K562 (cell line): ENCODE data around the gene COP1. TPM values are rescaled to one million over a fixed set of nuclear protein-coding genes. Genes with fewer than 3 reads are reported as not detected.

Source experiments
- ATAC-seq: fragments of 200-7000 bp; cut with Tn5 transposase; 3 replicates; pipeline ENCODE4 v1.9.1; 2020; ENCODE audit warnings: moderate library complexity
- BruUV-seq: library from RNA; stranded (reverse); fragments of 400-500 nt; replicated peaks from 2 replicates; lab custom pipeline; 2021; lab: Mats Ljungman, UMichigan
- CTCF ChIA-PET: fragments of 300-600 bp; formaldehyde crosslinking; extraction: SDS; loops from one replicate; lab custom pipeline; 2021; ENCODE audit warnings: low intra/inter-chr PET ratio; lab: Yijun Ruan, JAX
- POLR2A ChIA-PET: fragments of 300-600, 350-650 bp; sonication (Branson Sonifier 250); formaldehyde crosslinking; extraction: SDS; loops from one replicate; lab custom pipeline; 2021; ENCODE audit warnings: antibody characterized with exemption, inconsistent platforms; lab: Yijun Ruan, JAX
- DNase-seq, 4 experiments: peaks; one replicate each; pipeline versions ENCODE4 v3.0.0 to v3.0.0-alpha.2; 2011 to 2018; ENCODE audit warnings: low spot score in 3 of 4, mixed read lengths in 3 of 4; ENCODE audit errors: extremely low read depth in 1 of 4
- FAIRE-seq: peaks from 2 replicates; lab custom pipeline; 2011; peaks lifted over from hg19 to GRCh38; lab: Jason Lieb, UNC
- H2AFZ ChIP-seq: 2 replicates; pipeline ENCODE4 v1.6.0; 2011; ENCODE audit warnings: low read depth, low read length, control low read depth, inconsistent platforms
- H3K27ac ChIP-seq: fragments of 200-600 bp; 3 replicates; pipeline ENCODE4 v1.8.0; 2011; ENCODE audit warnings: low read depth, mild to moderate bottlenecking, control low read depth, inconsistent platforms, low read length, moderate library complexity, mixed read lengths; ENCODE audit errors: extremely low read depth
- H3K27me3 ChIP-seq, 2 experiments: fragments of 300-600 bp in 1 of 2; 2 replicates in 1 of 2; 3 replicates in 1 of 2; pipeline versions ENCODE4 v1.6.0 to v1.8.0; 2011; ENCODE audit warnings: inconsistent platforms in 2 of 2, low read length in 2 of 2, mild to moderate bottlenecking in 1 of 2, mixed read lengths in 1 of 2, moderate library complexity in 1 of 2; ENCODE audit not compliant: control insufficient read depth in 2 of 2, insufficient read depth in 2 of 2
- H3K36me3 ChIP-seq: fragments of 300-600 bp; 3 replicates; pipeline ENCODE4 v1.8.0; 2011; ENCODE audit warnings: mild to moderate bottlenecking, low read length, inconsistent platforms; ENCODE audit not compliant: control insufficient read depth, insufficient read depth
- H3K4me1 ChIP-seq, 2 experiments: fragments of 200-600 bp in 1 of 2; replicated peaks in 1 of 2; 2 replicates in 1 of 2; 3 replicates in 1 of 2; pipeline versions ENCODE4 v1.5.1 to v1.8.0; 2011; ENCODE audit warnings: inconsistent platforms in 2 of 2, low read length in 2 of 2, mild to moderate bottlenecking in 1 of 2, mixed read lengths in 1 of 2, moderate library complexity in 1 of 2; ENCODE audit not compliant: control insufficient read depth in 2 of 2, insufficient read depth in 2 of 2
- H3K4me2 ChIP-seq: 2 replicates; pipeline ENCODE4 v1.6.1; 2011; ENCODE audit warnings: low read length, control low read depth, inconsistent platforms, mixed read lengths; ENCODE audit not compliant: insufficient read depth
- H3K4me3 ChIP-seq: fragments of 200-600 bp; sonication (generic), shearing (Covaris generic); 2 replicates; pipeline ENCODE4 v1.5.1; 2016; ENCODE audit warnings: control low read depth, inconsistent platforms
- H3K79me2 ChIP-seq: fragments of 200-600 bp; 3 replicates; pipeline ENCODE4 v1.8.0; 2011; ENCODE audit warnings: low read length, inconsistent platforms; ENCODE audit not compliant: control insufficient read depth, insufficient read depth
- H3K9ac ChIP-seq, 2 experiments: 2 replicates each; pipeline versions ENCODE4 v1.6.0 to v1.6.1; 2011; ENCODE audit warnings: low read depth in 2 of 2, low read length in 2 of 2, control low read depth in 1 of 2, inconsistent platforms in 1 of 2, mild to moderate bottlenecking in 1 of 2, mixed read lengths in 1 of 2; ENCODE audit not compliant: insufficient read depth in 1 of 2
- H3K9me1 ChIP-seq: one replicate; pipeline ENCODE4 v1.6.0; 2011; ENCODE audit warnings: inconsistent platforms, mild to moderate bottlenecking, low read length, moderate library complexity; ENCODE audit not compliant: control insufficient read depth, insufficient read depth
- H3K9me3 ChIP-seq: replicated peaks from 2 replicates; pipeline ENCODE4 v1.5.1; 2011; ENCODE audit warnings: low read depth, low read length, inconsistent platforms; ENCODE audit not compliant: control insufficient read depth, insufficient read depth
- H4K20me1 ChIP-seq: replicated peaks from 2 replicates; pipeline ENCODE4 v1.6.1; 2011; ENCODE audit warnings: low read length, inconsistent platforms, mixed read lengths; ENCODE audit not compliant: control insufficient read depth, insufficient read depth
- RAD21 ChIP-seq, 2 experiments: fragments of 250-450 bp in 1 of 2; fragments of 450-650 bp in 1 of 2; sonication (Bioruptor Pico) in 1 of 2; formaldehyde crosslinking in 1 of 2; IDR thresholded peaks in 1 of 2; conservative IDR thresholded peaks in 1 of 2; 2 replicates each; pipeline versions ENCODE4 v1.4.0 to v1.8.0; 2020 to 2022; ENCODE audit warnings: mild to moderate bottlenecking in 2 of 2, moderate library complexity in 1 of 2
- WGBS: fragments of 100-300 bp; shearing (Covaris generic); methylation state at CpG from one replicate; pipeline ENCODE4 v1.1.6; 2016; ENCODE audit warnings: low coverage, mixed read lengths; ENCODE audit not compliant: insufficient coverage; ENCODE audit errors: missing lambda C conversion rate; 5-methylcytosine and 5-hydroxymethylcytosine counted together
- in situ Hi-C: fragments of 300-500 bp; cut with MboI; formaldehyde crosslinking; loops from 4 replicates; pipeline ENCODE4 v1.15.0; 2018; ENCODE audit warnings: inconsistent platforms, mixed read lengths
- intact Hi-C: fragments of 100-400 bp; cut with micrococcal nuclease; formaldehyde crosslinking; loops from 2 replicates; pipeline ENCODE4 v1.14.2; 2022
- polyA plus RNA-seq, 8 experiments: library from polyadenylated mRNA; depleted of rRNA in 4 of 8; stranded (reverse) in 5 of 8; unstranded in 3 of 8; fragments of >200 nt; fragmentation: Nextera tagmentation in 2 of 8; fragmentation: Illumina TruSeq in 1 of 8; extraction: Ambion mirVana in 2 of 8; extraction: Trizol in 1 of 8; gene quantifications; 2 replicates each; pipeline versions ENCODE4 v1.2.1 to v1.2.3, GENCODE V29; 2011 to 2014; ENCODE audit warnings: inconsistent platforms in 1 of 8, missing spikeins in 1 of 8
- total RNA-seq, 7 experiments: library from RNA; depleted of rRNA in 6 of 7; stranded (reverse); fragments of >200 nt in 6 of 7; fragmentation: Illumina TruSeq in 2 of 7; extraction: Trizol in 2 of 7; gene quantifications; 2 replicates each; pipeline versions ENCODE4 v1.2.1 to v1.2.3, GENCODE V29; 2011 to 2021; ENCODE audit warnings: low replicate concordance in 1 of 7
- TF ChIP-seq, protein P1 (sequence below), 2 experiments: fragments of 450-650 bp; formaldehyde crosslinking in 1 of 2; IDR thresholded peaks; 2 replicates each; pipeline versions ENCODE4 v1.4.0 to v1.6.1; 2014 to 2020; ENCODE audit warnings: mild to moderate bottlenecking in 2 of 2, borderline replicate concordance in 1 of 2, low read depth in 1 of 2
- TF ChIP-seq, protein P2 (sequence below), 3 experiments: IDR thresholded peaks in 2 of 3; conservative IDR thresholded peaks in 1 of 3; 2 replicates each; pipeline ENCODE4 v1.5.1; 2011 to 2012; ENCODE audit warnings: low read length in 3 of 3, mild to moderate bottlenecking in 3 of 3, control low read depth in 2 of 3, improper control_type of control experiment in 1 of 3, inconsistent platforms in 1 of 3, low read depth in 1 of 3, mixed read lengths in 1 of 3, moderate library complexity in 1 of 3; ENCODE audit not compliant: insufficient read depth in 2 of 3

The COP1 gene
- total and polyA plus RNA-seq, 9 of the 15 experiments (the other 6 are each of a cell fraction or from before 2014, with no cell fraction given) = 25.8 to 77.7 (median 58.6) TPM

DNA sequence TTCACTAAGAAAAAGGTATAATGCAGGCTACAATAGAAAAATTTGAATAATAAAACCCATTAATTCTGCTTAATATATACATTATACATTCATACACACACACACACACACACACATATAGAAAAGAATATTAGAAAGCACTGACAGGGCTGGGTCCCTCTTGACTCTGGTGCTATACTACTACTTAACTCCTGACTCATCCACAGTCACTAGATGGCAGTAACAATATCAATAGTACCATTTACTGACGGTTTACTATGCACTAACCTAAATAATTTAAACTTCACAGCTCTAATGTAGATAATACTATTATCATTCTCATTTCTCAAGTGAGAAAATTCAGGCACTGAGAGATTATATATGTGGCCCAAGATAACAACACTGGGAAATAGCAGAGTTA lies 87.5 kb downstream of the COP1 start:
- 50% methylated on average over 1 of the region's 1 CpG for WGBS
- in situ Hi-C loops (no loop called here), intact Hi-C loops (loop anchor here (5.0 kb wide), 1 partner anchor 88 kb away; the partner anchor contains the start of gene COP1)
- POLR2A ChIA-PET = interaction anchor here (1.1 kb wide), 1 partner anchor 9 kb away, joined by 3 read pairs; no protein-coding TSS in a partner anchor
- Histone ChIP-seq H3K79me2 (no peaks in the 10 kb centered on the region), H3K4me3 (no peak overlapping the region), H3K27me3 (no peaks in the 10 kb centered on the region), H3K4me1 (no peaks in the 10 kb centered on the region), H3K27ac (no peak overlapping the region), H3K36me3 (peaks cover 12% of the 10 kb centered on the region; the same call in 2 of the 3 replicates), H3K9me1 (no peaks in the 10 kb centered on the region), H2AFZ (no peak overlapping the region), H3K9ac (no peak overlapping the region), H4K20me1 (no peaks in the 10 kb centered on the region), H3K4me2 (no peak overlapping the region), H3K9me3 (peaks cover 5% of the 10 kb centered on the region; the same call in 1 of the 2 replicates)
- DNase-seq (peak in 2 of 4 experiments; percentile 9 to 20), ATAC-seq (peak; percentile 83), FAIRE-seq (no peak)
- TF ChIP-seq, protein P1, sequence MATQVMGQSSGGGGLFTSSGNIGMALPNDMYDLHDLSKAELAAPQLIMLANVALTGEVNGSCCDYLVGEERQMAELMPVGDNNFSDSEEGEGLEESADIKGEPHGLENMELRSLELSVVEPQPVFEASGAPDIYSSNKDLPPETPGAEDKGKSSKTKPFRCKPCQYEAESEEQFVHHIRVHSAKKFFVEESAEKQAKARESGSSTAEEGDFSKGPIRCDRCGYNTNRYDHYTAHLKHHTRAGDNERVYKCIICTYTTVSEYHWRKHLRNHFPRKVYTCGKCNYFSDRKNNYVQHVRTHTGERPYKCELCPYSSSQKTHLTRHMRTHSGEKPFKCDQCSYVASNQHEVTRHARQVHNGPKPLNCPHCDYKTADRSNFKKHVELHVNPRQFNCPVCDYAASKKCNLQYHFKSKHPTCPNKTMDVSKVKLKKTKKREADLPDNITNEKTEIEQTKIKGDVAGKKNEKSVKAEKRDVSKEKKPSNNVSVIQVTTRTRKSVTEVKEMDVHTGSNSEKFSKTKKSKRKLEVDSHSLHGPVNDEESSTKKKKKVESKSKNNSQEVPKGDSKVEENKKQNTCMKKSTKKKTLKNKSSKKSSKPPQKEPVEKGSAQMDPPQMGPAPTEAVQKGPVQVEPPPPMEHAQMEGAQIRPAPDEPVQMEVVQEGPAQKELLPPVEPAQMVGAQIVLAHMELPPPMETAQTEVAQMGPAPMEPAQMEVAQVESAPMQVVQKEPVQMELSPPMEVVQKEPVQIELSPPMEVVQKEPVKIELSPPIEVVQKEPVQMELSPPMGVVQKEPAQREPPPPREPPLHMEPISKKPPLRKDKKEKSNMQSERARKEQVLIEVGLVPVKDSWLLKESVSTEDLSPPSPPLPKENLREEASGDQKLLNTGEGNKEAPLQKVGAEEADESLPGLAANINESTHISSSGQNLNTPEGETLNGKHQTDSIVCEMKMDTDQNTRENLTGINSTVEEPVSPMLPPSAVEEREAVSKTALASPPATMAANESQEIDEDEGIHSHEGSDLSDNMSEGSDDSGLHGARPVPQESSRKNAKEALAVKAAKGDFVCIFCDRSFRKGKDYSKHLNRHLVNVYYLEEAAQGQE (IDR thresholded peaks at IDR 0.05; ENCODE audit: borderline replicate concordance) = no peak
- TF ChIP-seq, protein P1 (CRISPR knock-in tag; IDR thresholded peaks at IDR 0.05; ENCODE audit: low read depth) = no peak
- peak in 1 of 2 experiments; percentile 30; a peak in 1 of 4 replicates for TF ChIP-seq RAD21 (CRISPR knock-in tag; conservative IDR thresholded peaks at IDR 0.05 in 1 of 2, IDR thresholded peaks at IDR 0.05 in 1 of 2)
- TF ChIP-seq, protein P2, sequence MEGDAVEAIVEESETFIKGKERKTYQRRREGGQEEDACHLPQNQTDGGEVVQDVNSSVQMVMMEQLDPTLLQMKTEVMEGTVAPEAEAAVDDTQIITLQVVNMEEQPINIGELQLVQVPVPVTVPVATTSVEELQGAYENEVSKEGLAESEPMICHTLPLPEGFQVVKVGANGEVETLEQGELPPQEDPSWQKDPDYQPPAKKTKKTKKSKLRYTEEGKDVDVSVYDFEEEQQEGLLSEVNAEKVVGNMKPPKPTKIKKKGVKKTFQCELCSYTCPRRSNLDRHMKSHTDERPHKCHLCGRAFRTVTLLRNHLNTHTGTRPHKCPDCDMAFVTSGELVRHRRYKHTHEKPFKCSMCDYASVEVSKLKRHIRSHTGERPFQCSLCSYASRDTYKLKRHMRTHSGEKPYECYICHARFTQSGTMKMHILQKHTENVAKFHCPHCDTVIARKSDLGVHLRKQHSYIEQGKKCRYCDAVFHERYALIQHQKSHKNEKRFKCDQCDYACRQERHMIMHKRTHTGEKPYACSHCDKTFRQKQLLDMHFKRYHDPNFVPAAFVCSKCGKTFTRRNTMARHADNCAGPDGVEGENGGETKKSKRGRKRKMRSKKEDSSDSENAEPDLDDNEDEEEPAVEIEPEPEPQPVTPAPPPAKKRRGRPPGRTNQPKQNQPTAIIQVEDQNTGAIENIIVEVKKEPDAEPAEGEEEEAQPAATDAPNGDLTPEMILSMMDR (IDR thresholded peaks at IDR 0.05 in 2 of 3, conservative IDR thresholded peaks at IDR 0.05 in 1 of 3; ENCODE audit: insufficient read depth in 2 of 3, low read depth in 1 of 3, low read length in 3 of 3) = peak in 1 of 3 experiments; percentile 24; a peak in 1 of 6 replicates
- CTCF ChIA-PET = no interaction called here
- no TSS peak for BruUV-seq
